HG03469 (cell line): ENCODE data around the gene ACTL7A.
"Not testable (repeated sequence)": the region's sequence is repeated elsewhere in the genome, so short reads cannot be mapped to it uniquely, and the experiment has no call there.

Experiments used
- ATAC-seq: cut with Tn5 transposase; IDR thresholded peaks from one replicate; pipeline ENCODE4 v1.9.1; 2021; ENCODE audit warnings: mild to moderate bottlenecking, moderate library complexity, moderate number of reproducible peaks; ENCODE audit not compliant: unreplicated experiment

ACTL7A gene

GRCh38 chr9:108845947-108846346 is 16.1 kb upstream of the ACTL7A start:
- no peak for ATAC-seq

GRCh38 chr9:108848296-108848695 is 13.8 kb upstream of the ACTL7A start:
- not testable (repeated sequence) for ATAC-seq

- ATAC-seq: no peak
These were observed 11.7 kb upstream of the ACTL7A start for GRCh38 chr9:108850293-108850897.

- no peak for ATAC-seq
These were observed 10.9 kb upstream of the ACTL7A start for GRCh38 chr9:108851138-108851537.

GRCh38 chr9:108852079-108852478 is 10.0 kb upstream of the ACTL7A start:
- ATAC-seq: no peak

- ATAC-seq: no peak
These were observed 8.0 kb upstream of the ACTL7A start for GRCh38 chr9:108854094-108854493.

- ATAC-seq: no peak
These were observed 7.2 kb upstream of the ACTL7A start for GRCh38 chr9:108854641-108855528.

GRCh38 chr9:108855529-108855886 is 6.6 kb upstream of the ACTL7A start:
- ATAC-seq: no peak

GRCh38 chr9:108855888-108856287 is 6.2 kb upstream of the ACTL7A start, which contains the start of gene ACTL7B:
ACTL7B (minus strand) TSS chr9:108855986; CDS start chr9:108855930, 56 bp downstream.
- ATAC-seq: no peak

- no peak for ATAC-seq
These were observed 4.5 kb upstream of the ACTL7A start for GRCh38 chr9:108857572-108857971.

- peak; percentile 58 for ATAC-seq
These were observed 2.5 kb upstream of the ACTL7A start for GRCh38 chr9:108859459-108860114.

- no peak for ATAC-seq
These were observed 1.7 kb upstream of the ACTL7A start for GRCh38 chr9:108860354-108860753.

GRCh38 chr9:108860764-108861163 is 1.3 kb upstream of the ACTL7A start:
- ATAC-seq: no peak

GRCh38 chr9:108861464-108861863 is 602 bp upstream of the ACTL7A start:
- ATAC-seq: no peak

GRCh38 chr9:108863891-108864290 is 1.8 kb downstream of the ACTL7A start:
- ATAC-seq: no peak

GRCh38 chr9:108864446-108864845 is 2.4 kb downstream of the ACTL7A start:
- ATAC-seq: no peak

- ATAC-seq: no peak
These were observed 3.0 kb downstream of the ACTL7A start for GRCh38 chr9:108865037-108865436.

GRCh38 chr9:108866001-108866420 is 3.9 kb downstream of the ACTL7A start:
- ATAC-seq: no peak

GRCh38 chr9:108867116-108867515 is 5.0 kb downstream of the ACTL7A start:
- ATAC-seq: no peak

GRCh38 chr9:108867829-108868228 is 5.8 kb downstream of the ACTL7A start:
- ATAC-seq: no peak

- ATAC-seq: no peak
These were observed 7.1 kb downstream of the ACTL7A start for GRCh38 chr9:108869092-108869725.
